LNCaP clone FGC (cell line): ENCODE measurements around the gene LUZP1.
"Not testable (repeated sequence)": the region's sequence is repeated elsewhere in the genome, so short reads cannot be mapped to it uniquely, and the experiment has no call there.

ENCODE experiments used
- DNase-seq: peaks from one replicate; pipeline ENCODE4 v3.0.0-alpha.2; 2011; ENCODE audit warnings: low read depth
- H3K4me3 ChIP-seq: 2 replicates; pipeline ENCODE4 v1.5.1; 2011; ENCODE audit warnings: mild to moderate bottlenecking, low read depth, low read length, control low read depth
- TF ChIP-seq, protein P1 (sequence below): IDR thresholded peaks from 2 replicates; pipeline ENCODE4 v1.5.1; 2012; ENCODE audit warnings: mild to moderate bottlenecking; ENCODE audit not compliant: control insufficient read depth, insufficient read depth; ENCODE audit errors: extremely low read depth

LUZP1 gene

DNA sequence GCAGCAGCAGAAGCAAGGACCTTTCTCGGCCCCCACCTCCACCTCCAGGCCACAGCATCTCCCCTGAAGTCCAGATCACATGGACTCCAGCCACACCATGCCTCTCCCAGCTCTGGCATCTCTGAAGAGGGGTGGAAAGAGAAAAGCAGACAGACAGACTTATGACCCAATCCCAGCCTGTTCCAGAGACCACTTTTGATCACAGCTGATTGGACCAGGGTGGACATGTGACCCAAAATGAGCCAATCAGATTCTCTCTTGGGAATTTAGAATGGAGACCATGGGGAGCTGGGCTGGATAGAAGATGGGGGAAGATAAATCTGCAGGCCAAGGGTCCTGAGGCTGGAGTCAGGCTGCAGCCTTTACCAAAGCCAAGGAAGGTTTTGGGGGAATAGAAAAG is 32.2 kb upstream of the LUZP1 start:
- no peak for DNase-seq
- H3K4me3 ChIP-seq = no peak overlapping the region
- TF ChIP-seq, protein P1, sequence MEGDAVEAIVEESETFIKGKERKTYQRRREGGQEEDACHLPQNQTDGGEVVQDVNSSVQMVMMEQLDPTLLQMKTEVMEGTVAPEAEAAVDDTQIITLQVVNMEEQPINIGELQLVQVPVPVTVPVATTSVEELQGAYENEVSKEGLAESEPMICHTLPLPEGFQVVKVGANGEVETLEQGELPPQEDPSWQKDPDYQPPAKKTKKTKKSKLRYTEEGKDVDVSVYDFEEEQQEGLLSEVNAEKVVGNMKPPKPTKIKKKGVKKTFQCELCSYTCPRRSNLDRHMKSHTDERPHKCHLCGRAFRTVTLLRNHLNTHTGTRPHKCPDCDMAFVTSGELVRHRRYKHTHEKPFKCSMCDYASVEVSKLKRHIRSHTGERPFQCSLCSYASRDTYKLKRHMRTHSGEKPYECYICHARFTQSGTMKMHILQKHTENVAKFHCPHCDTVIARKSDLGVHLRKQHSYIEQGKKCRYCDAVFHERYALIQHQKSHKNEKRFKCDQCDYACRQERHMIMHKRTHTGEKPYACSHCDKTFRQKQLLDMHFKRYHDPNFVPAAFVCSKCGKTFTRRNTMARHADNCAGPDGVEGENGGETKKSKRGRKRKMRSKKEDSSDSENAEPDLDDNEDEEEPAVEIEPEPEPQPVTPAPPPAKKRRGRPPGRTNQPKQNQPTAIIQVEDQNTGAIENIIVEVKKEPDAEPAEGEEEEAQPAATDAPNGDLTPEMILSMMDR = no peak

DNA sequence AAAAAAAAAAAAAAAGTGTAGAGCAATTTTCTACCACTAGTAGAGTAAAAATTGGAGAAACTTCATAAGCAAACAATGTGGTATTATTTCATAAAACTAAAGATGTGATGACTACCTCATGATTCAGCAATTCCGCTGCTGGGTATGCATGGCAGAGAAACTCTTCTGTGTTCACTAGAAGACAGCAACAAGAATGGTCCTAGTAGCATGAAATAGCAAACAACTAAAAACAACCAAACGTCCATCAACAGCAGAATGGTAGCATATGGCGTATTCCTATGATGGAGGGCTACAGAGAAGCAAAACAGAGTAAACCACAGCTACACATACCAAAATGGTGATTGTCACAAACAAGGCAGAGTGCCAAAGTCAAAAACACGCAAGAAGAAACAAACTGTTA is 29.7 kb upstream of the LUZP1 start:
- TF ChIP-seq, protein P1 = no peak
- no peak for DNase-seq
- no peak overlapping the region for H3K4me3 ChIP-seq

DNA sequence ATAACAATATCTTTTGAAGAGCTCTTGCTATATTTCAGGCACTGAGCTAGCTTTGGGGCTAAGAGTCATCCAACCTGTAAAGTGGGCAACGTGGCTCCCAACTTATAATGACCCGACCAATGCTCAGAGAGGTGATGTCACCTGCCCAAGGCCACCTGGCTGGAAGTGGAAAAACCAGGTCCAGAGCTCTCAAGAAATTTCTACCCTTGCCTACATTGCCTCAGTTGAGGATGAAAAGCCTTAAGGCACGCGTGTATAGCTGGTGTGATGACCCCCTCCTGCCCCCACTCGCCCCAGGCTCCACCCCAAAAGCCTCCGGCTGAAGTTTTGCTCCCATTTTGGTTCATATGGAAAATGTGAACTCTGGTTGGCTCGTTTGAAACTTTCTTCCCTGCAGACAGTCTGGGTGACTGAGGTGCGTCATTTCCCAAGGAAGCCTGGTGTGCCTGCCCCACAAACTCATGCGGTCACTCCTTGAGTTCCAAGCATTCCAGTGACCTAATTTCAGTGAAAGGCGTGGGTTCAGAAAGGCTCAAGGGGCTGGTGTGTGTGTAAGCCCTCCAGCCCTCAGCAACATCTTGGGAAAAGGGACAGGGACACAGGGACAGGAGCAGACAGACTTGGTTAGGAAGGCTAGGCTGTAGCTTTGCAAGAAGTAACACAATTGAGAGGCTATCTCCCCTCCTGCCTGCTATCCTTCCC is 28.1 kb upstream of the LUZP1 start:
- no peak for DNase-seq
- H3K4me3 ChIP-seq = no peak overlapping the region
- TF ChIP-seq, protein P1 = no peak

DNA sequence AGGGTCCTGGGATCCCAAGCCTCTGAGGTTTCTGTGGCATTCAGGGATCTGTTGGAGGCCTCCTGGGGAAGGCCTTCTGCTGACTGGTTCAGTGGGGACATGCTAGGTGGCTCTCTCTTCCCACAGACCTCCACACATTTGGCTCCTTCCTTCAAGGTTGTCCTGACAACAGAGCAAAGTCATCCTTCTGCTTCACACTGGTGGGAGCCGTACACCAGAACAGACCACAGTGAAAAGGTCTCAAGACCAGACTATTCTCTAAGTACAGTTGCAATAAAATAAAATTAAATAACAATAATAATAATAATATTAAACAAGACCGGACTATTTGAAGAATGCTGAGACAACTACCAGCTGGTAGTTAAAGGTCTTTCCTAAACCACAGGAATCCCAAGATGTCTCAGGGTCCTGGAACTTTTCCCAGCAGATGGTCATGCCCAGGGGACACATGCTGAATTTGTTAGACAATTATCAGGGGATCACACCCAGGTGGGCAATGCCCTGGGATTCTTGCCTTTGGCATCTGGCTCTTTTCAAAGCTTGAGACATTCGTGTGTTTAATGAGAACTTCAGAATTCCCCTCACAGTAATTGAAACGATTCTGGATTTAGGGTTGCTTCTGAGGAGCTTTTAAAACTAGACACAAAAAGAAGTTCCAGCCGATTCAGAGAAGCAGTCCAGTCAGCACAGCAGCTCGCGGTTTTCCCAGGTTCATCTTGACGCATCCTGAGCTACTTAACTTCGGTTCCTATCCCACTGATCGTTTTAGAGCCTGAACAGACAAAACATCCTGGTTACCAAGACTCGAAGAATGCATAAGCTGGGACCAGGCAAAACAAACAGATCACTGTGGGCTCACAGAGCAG is 25.7 kb upstream of the LUZP1 start:
- DNase-seq = no peak
- TF ChIP-seq, protein P1 = no peak
- no peak overlapping the region for H3K4me3 ChIP-seq

DNA sequence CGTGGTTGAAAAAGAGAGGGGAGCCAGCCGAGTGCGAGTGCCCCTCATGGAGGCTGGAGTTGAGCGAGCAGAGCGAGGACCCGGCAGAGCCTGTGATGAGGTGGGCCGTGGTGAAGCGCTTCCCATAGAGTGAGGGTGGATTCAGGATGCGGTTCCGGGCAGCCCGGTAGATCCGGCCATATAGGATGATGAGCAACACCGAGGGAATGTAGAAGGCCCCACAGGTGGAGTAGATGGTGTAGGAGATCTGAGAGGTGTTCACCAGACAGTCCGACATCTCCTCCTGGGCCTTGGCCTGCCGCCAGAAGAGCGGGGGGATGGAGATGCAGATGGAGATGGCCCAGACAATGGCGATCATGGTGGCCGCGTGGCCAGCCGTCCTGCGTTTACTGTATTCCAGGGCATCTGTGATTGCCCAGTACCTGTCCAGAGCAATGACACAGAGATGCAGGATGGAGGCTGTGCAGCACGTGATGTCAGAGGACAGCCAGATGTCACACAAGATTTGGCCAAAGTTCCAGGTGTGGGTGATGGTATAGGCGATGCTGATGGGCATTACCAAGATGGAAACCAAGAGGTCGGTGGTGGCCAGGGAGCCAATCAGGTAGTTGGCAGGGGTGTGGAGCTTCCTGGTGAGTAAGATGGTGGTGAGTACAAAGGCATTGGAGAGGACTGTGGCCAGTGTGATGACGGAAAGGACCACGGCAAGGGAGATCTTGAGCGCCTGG is 24.9 kb upstream of the LUZP1 start:
- no peak for DNase-seq
- TF ChIP-seq, protein P1 = no peak
- H3K4me3 ChIP-seq = no peak overlapping the region

DNA sequence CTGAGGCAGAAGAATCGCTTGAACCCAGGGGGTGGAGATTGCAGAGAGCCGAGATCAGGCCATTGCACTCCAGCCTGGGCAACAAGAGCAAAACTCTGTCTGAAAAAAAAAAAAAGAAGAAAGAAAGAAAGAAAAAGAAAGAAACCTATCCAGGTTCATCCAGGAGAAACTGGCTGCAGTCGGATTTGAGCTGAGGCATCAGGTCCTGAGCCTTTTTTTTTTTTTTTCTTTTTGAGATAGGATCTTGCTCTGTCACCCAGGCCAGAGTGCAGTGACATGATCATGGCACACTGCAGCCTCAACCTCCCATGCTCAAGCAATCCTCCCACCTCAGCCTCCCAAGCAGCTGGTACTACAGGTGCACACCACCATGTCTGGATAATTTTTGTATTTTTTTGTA is 22.5 kb upstream of the LUZP1 start:
- no peak overlapping the region for H3K4me3 ChIP-seq
- no peak for DNase-seq
- TF ChIP-seq, protein P1 = no peak

DNA sequence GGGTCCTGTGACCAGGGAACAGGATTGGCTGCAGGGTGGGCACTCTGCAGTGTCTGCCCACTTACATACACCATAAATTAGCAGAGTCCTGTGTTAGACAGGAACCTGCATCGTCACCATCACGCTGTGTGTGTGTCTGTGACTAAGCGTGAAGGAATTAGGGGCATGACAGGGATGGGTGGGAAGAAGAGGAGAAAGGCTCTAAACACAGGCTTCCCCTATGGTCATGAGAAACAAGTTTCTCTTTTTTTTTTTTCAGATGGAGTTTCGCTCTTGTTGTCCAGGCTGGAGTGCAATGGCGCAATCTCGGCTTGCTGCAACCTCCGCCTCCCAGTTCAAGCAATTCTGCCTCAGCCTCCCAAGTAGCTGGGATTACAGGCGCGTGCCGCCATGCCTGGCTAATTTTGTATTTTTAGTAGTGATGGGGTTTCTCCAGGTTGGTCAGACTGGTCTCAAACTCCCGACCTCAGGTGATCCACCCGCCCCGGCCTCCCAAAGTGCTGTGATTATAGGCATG is 20.3 kb upstream of the LUZP1 start:
- DNase-seq = not testable (repeated sequence)

More for the DNA sequence above, 20.3 kb upstream of the LUZP1 start:
- H3K4me3 ChIP-seq = not testable (repeated sequence)
